GM23338 (cell line): ENCODE measurements around the gene RFWD3. TPM values are rescaled to one million over a fixed set of nuclear protein-coding genes. Genes with fewer than 3 reads are reported as not detected.
A peak's percentile ranks its signal among the peaks of the same experiment; 100 is the strongest.

ENCODE experiments used
- ATAC-seq: fragments of 200-7000 bp; cut with Tn5 transposase; 3 replicates; pipeline ENCODE4 v1.9.1; 2020
- DNase-seq: peaks from one replicate; pipeline ENCODE4 v3.0.0-alpha.2; 2015; ENCODE audit warnings: low spot score
- H2AFZ ChIP-seq: fragments of 200-600 bp; sonication (generic); 2 replicates; pipeline ENCODE4 v1.8.0; 2016; ENCODE audit warnings: antibody characterized with exemption, mild to moderate bottlenecking, moderate library complexity
- H3F3A ChIP-seq: fragments of 200-600 bp; sonication (generic); replicated peaks from 2 replicates; pipeline ENCODE4 v1.8.0; 2017; ENCODE audit warnings: antibody characterized with exemption, mixed run types, low read depth
- H3K27ac ChIP-seq: fragments of 200-600 bp; sonication (generic); 2 replicates; pipeline ENCODE4 v1.6.1; 2016; ENCODE audit warnings: low read depth
- H3K27me3 ChIP-seq: fragments of 200-600 bp; sonication (generic); 2 replicates; pipeline ENCODE4 v1.8.0; 2016; ENCODE audit warnings: mild to moderate bottlenecking, mixed run types, moderate library complexity; ENCODE audit not compliant: insufficient read depth
- H3K36me3 ChIP-seq: fragments of 200-600 bp; sonication (generic); 2 replicates; pipeline ENCODE4 v1.8.0; 2016; ENCODE audit warnings: mild to moderate bottlenecking; ENCODE audit not compliant: insufficient read depth
- H3K4me1 ChIP-seq: fragments of 200-600 bp; sonication (generic); 2 replicates; pipeline ENCODE4 v1.8.0; 2016; ENCODE audit warnings: mild to moderate bottlenecking, moderate library complexity; ENCODE audit not compliant: insufficient read depth
- H3K4me2 ChIP-seq: fragments of 200-600 bp; sonication (generic); 2 replicates; pipeline ENCODE4 v1.7.1; 2017; ENCODE audit warnings: mixed run types
- H3K4me3 ChIP-seq: fragments of 200-600 bp; sonication (generic); 2 replicates; pipeline ENCODE4 v1.6.1; 2016; ENCODE audit warnings: mixed run types
- H3K79me2 ChIP-seq: fragments of 200-600 bp; sonication (generic); replicated peaks from 2 replicates; pipeline ENCODE4 v1.8.0; 2017; ENCODE audit warnings: mild to moderate bottlenecking; ENCODE audit not compliant: insufficient read depth
- H3K9me2 ChIP-seq: fragments of 200-600 bp; sonication (generic); 2 replicates; pipeline ENCODE4 v1.8.0; 2017; ENCODE audit not compliant: insufficient read depth
- H4K20me1 ChIP-seq: fragments of 200-600 bp; sonication (generic); replicated peaks from 2 replicates; pipeline ENCODE4 v1.8.0; 2017; ENCODE audit warnings: mild to moderate bottlenecking; ENCODE audit not compliant: insufficient read depth
- H3K27ac Mint-ChIP-seq: 2 replicates; pipeline ENCODE4 v1.8.0; 2020; ENCODE audit warnings: inconsistent platforms, mild to moderate bottlenecking, moderate library complexity, mixed read lengths
- H3K27me3 Mint-ChIP-seq: 3 replicates; pipeline ENCODE4 v1.8.0; 2022; ENCODE audit warnings: low read depth, mild to moderate bottlenecking, moderate library complexity, mixed read lengths, inconsistent platforms; ENCODE audit not compliant: insufficient read depth, poor library complexity
- H3K36me3 Mint-ChIP-seq: 3 replicates; pipeline ENCODE4 v1.8.0; 2021; ENCODE audit warnings: low read depth, mild to moderate bottlenecking, inconsistent platforms, moderate library complexity, mixed read lengths
- H3K4me1 Mint-ChIP-seq: 3 replicates; pipeline ENCODE4 v1.8.0; 2020; ENCODE audit warnings: mild to moderate bottlenecking, inconsistent platforms, mixed read lengths
- H3K4me3 Mint-ChIP-seq: 3 replicates; pipeline ENCODE4 v1.8.0; 2021; ENCODE audit warnings: moderate library complexity, mild to moderate bottlenecking, inconsistent platforms, mixed read lengths
- H3K9me3 Mint-ChIP-seq: 3 replicates; pipeline ENCODE4 v1.8.0; 2020; ENCODE audit warnings: moderate library complexity, mild to moderate bottlenecking, inconsistent platforms, mixed read lengths
- CREB1 ChIP-seq: fragments of 250-450 bp; sonication (Bioruptor Pico); IDR thresholded peaks from 2 replicates; pipeline ENCODE4 v1.5.0; 2020; ENCODE audit warnings: low read depth, mild to moderate bottlenecking, moderate library complexity
- ETS1 ChIP-seq: IDR thresholded peaks from 2 replicates; pipeline ENCODE4 v1.6.1; 2016; ENCODE audit warnings: antibody characterized with exemption
- EZH2 ChIP-seq: fragments of 200-600 bp; sonication (generic); IDR thresholded peaks from one replicate; pipeline ENCODE4 v1.8.0; 2017; ENCODE audit warnings: antibody characterized with exemption, mild to moderate bottlenecking, low read depth; ENCODE audit not compliant: unreplicated experiment
- JUNB ChIP-seq: IDR thresholded peaks from one replicate; pipeline ENCODE4 v1.6.1; 2016; ENCODE audit warnings: antibody characterized with exemption; ENCODE audit not compliant: unreplicated experiment
- NANOG ChIP-seq: IDR thresholded peaks from 2 replicates; pipeline ENCODE4 v1.6.1; 2016; ENCODE audit warnings: antibody characterized with exemption, borderline replicate concordance
- ZNF331 ChIP-seq: fragments of 250-450 bp; sonication (Bioruptor Pico); IDR thresholded peaks from 2 replicates; pipeline ENCODE4 v1.5.0; 2020; ENCODE audit warnings: low read depth, mild to moderate bottlenecking, moderate library complexity
- polyA plus RNA-seq: library from polyadenylated mRNA; unstranded; fragments of >200 nt; fragmentation: Nextera tagmentation; extraction: Ambion mirVana; gene quantifications from 2 replicates; pipeline ENCODE4 v1.2.1, GENCODE V29; 2016
- total RNA-seq: library from RNA; depleted of rRNA; stranded (reverse); fragments of >200 nt; shearing (Covaris generic); gene quantifications from 2 replicates; pipeline ENCODE4 v1.2.3, GENCODE V29; 2014
- TF ChIP-seq, protein P1 (sequence below): IDR thresholded peaks from one replicate; pipeline ENCODE4 v1.6.1; 2018; ENCODE audit warnings: antibody characterized with exemption; ENCODE audit not compliant: unreplicated experiment

The RFWD3 gene
- total and polyA plus RNA-seq, 2 experiments from 2014 or later = 27.6 to 113 TPM

GRCh38 chr16:74680681-74681080, 14.0 kb upstream of the RFWD3 start (continued):
- TF ChIP-seq, protein P1, sequence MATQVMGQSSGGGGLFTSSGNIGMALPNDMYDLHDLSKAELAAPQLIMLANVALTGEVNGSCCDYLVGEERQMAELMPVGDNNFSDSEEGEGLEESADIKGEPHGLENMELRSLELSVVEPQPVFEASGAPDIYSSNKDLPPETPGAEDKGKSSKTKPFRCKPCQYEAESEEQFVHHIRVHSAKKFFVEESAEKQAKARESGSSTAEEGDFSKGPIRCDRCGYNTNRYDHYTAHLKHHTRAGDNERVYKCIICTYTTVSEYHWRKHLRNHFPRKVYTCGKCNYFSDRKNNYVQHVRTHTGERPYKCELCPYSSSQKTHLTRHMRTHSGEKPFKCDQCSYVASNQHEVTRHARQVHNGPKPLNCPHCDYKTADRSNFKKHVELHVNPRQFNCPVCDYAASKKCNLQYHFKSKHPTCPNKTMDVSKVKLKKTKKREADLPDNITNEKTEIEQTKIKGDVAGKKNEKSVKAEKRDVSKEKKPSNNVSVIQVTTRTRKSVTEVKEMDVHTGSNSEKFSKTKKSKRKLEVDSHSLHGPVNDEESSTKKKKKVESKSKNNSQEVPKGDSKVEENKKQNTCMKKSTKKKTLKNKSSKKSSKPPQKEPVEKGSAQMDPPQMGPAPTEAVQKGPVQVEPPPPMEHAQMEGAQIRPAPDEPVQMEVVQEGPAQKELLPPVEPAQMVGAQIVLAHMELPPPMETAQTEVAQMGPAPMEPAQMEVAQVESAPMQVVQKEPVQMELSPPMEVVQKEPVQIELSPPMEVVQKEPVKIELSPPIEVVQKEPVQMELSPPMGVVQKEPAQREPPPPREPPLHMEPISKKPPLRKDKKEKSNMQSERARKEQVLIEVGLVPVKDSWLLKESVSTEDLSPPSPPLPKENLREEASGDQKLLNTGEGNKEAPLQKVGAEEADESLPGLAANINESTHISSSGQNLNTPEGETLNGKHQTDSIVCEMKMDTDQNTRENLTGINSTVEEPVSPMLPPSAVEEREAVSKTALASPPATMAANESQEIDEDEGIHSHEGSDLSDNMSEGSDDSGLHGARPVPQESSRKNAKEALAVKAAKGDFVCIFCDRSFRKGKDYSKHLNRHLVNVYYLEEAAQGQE = no peak
- TF ChIP-seq CREB1 (CRISPR knock-in tag) = no peak

- DNase-seq (no peak), ATAC-seq (no peak)
- H4K20me1 ChIP-seq = no peaks in the 10 kb centered on the region; the same call in 1 of the 2 replicates
- Mint-ChIP-seq H3K36me3 (no peaks in the 10 kb centered on the region), H3K27me3 (no peaks in the 10 kb centered on the region), H3K27ac (no peak overlapping the region), H3K4me3 (no peak overlapping the region), H3K4me1 (peaks cover 6% of the 10 kb centered on the region), H3K9me3 (no peaks in the 10 kb centered on the region)
- H3K79me2 ChIP-seq = no peaks in the 10 kb centered on the region
- no peak overlapping the region for H3K4me2 ChIP-seq
- TF ChIP-seq NANOG (no peak), ZNF331 (CRISPR knock-in tag) (no peak), ETS1 (no peak), JUNB (no peak), EZH2 (no peak)
- TF ChIP-seq, protein P1 = no peak
- no peaks in the 10 kb centered on the region for H3F3A ChIP-seq
- H3K27ac ChIP-seq = peak overlapping the region; percentile 23; the same call in 1 of the 2 replicates
- H3K4me3 ChIP-seq = no peak overlapping the region
- no peaks in the 10 kb centered on the region for H3K9me2 ChIP-seq
- H3K27me3 ChIP-seq = no peaks in the 10 kb centered on the region
- H3K4me1 ChIP-seq = no peaks in the 10 kb centered on the region
- no peaks in the 10 kb centered on the region; the same call in 1 of the 2 replicates for H3K36me3 ChIP-seq
- H2AFZ ChIP-seq = no peak overlapping the region
Measured at GRCh38 chr16:74679983-74680382, 13.3 kb upstream of the RFWD3 start.
